GM12865 (cell line): Measurements from ENCODE around the gene LCP2.

ENCODE experiments used
- DNase-seq: peaks from one replicate; pipeline ENCODE4 v3.0.0; 2010; ENCODE audit warnings: low read depth
- H3K4me3 ChIP-seq: 2 replicates; pipeline ENCODE4 v1.5.1; 2011; ENCODE audit warnings: mild to moderate bottlenecking, low read depth, low read length, control low read depth
- CTCF ChIP-seq: IDR thresholded peaks from 2 replicates; pipeline ENCODE4 v1.5.1; 2011; ENCODE audit warnings: low read length, control low read depth, low read depth, inconsistent platforms; ENCODE audit not compliant: insufficient read depth; ENCODE audit errors: missing control alignments

Gene LCP2

GRCh38 chr5:170263906-170264305 is 33.7 kb downstream of the LCP2 start:
- TF ChIP-seq CTCF: no peak
- no peak overlapping the region for H3K4me3 ChIP-seq
- DNase-seq: no peak

GRCh38 chr5:170262061-170263045 is 35.2 kb downstream of the LCP2 start:
- H3K4me3 ChIP-seq: no peak overlapping the region
- TF ChIP-seq CTCF: no peak
- DNase-seq: no peak

GRCh38 chr5:170261528-170262043 is 36.0 kb downstream of the LCP2 start:
- DNase-seq: no peak
- no peak overlapping the region for H3K4me3 ChIP-seq
- TF ChIP-seq CTCF: no peak

GRCh38 chr5:170257370-170257769 is 40.2 kb downstream of the LCP2 start:
- no peak for DNase-seq
- H3K4me3 ChIP-seq: no peak overlapping the region
- no peak for TF ChIP-seq CTCF

- no peak for DNase-seq
- TF ChIP-seq CTCF: no peak
- H3K4me3 ChIP-seq: no peak overlapping the region
Measured at GRCh38 chr5:170256571-170256970, 41.0 kb downstream of the LCP2 start.

GRCh38 chr5:170254056-170254455 is 43.5 kb downstream of the LCP2 start:
- TF ChIP-seq CTCF: no peak
- no peak overlapping the region for H3K4me3 ChIP-seq
- peak; percentile 79 for DNase-seq

- no peak overlapping the region for H3K4me3 ChIP-seq
Measured at GRCh38 chr5:170252720-170253350, 44.7 kb downstream of the LCP2 start.

More at GRCh38 chr5:170252720-170253350, 44.7 kb downstream of the LCP2 start:
- TF ChIP-seq CTCF: no peak
- DNase-seq: no peak
